UCSD-AML1 (cell line): ENCODE results near the gene CYP4Z1.
"Not testable (repeated sequence)": the region's sequence is repeated elsewhere in the genome, so short reads cannot be mapped to it uniquely, and the experiment has no call there.

Source experiments
- DNase-seq: peaks from one replicate; lab custom pipeline; 2025; ENCODE audit not compliant: unreplicated experiment; lab: John Stamatoyannopoulos, UW

CYP4Z1 gene

GRCh38 chr1:47126997-47127396 lies 60.0 kb downstream of the CYP4Z1 start:
- not testable (repeated sequence) for DNase-seq

- no peak for DNase-seq
These were observed 61.2 kb downstream of the CYP4Z1 start for GRCh38 chr1:47128221-47128620.

- not testable (repeated sequence) for DNase-seq
These were observed 61.8 kb downstream of the CYP4Z1 start for GRCh38 chr1:47128854-47129253.

- not testable (repeated sequence) for DNase-seq
These were observed 62.6 kb downstream of the CYP4Z1 start for GRCh38 chr1:47129489-47130230.

GRCh38 chr1:47132665-47133064 lies 65.6 kb downstream of the CYP4Z1 start:
- DNase-seq: not testable (repeated sequence)

GRCh38 chr1:47137198-47137597 lies 70.2 kb downstream of the CYP4Z1 start, which contains the start of gene CYP4A22:
CYP4A22 (plus strand) TSS chr1:47137441; CDS start chr1:47137486, 45 bp downstream.
- no peak for DNase-seq

GRCh38 chr1:47137925-47138615 lies 71.0 kb downstream of the CYP4Z1 start:
- no peak for DNase-seq

- not testable (repeated sequence) for DNase-seq
These were observed 73.3 kb downstream of the CYP4Z1 start for GRCh38 chr1:47140358-47140757.

- not testable (repeated sequence) for DNase-seq
These were observed 76.6 kb downstream of the CYP4Z1 start for GRCh38 chr1:47143654-47144053.

- not testable (repeated sequence) for DNase-seq
These were observed 79.5 kb downstream of the CYP4Z1 start for GRCh38 chr1:47146495-47146894.

- DNase-seq: no peak
These were observed 80.2 kb downstream of the CYP4Z1 start for GRCh38 chr1:47147047-47147785.

- DNase-seq: not testable (repeated sequence)
These were observed 82.1 kb downstream of the CYP4Z1 start for GRCh38 chr1:47149162-47149561.

- not testable (repeated sequence) for DNase-seq
These were observed 89.4 kb downstream of the CYP4Z1 start for GRCh38 chr1:47156457-47156856.

- DNase-seq: not testable (repeated sequence)
These were observed 90.9 kb downstream of the CYP4Z1 start for GRCh38 chr1:47157957-47158356.

GRCh38 chr1:47160716-47161115 lies 93.7 kb downstream of the CYP4Z1 start:
- DNase-seq: no peak

- no peak for DNase-seq
These were observed 94.4 kb downstream of the CYP4Z1 start for GRCh38 chr1:47161298-47162040.

GRCh38 chr1:47164552-47164951 lies 97.5 kb downstream of the CYP4Z1 start:
- DNase-seq: no peak
